Measurements from ENCODE around the gene NFYA.

NFYA gene

DNA sequence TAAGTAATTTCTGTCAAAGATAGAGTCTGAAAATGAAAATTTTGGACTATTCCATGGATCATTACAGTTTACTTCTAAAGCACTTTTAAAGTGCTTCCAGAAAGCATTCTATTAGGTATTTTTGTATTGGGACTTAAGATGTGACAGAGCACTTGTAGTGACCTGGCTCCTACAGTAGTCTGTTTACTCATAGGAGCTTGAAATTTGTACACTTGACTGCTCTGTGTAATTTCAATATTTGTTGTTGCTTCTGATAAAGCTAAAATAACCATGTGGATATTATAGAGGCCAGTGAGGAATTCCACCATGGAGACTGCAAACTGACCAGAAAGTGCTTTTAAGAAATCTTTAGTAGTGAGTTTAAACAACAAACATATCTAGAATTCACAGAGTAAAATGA lies 10.3 kb downstream of the NFYA start:
- H3K4me3 ChIP-seq (ENCODE audit: low read depth, low read length) = no peak overlapping the region
- TF ChIP-seq CTCF (IDR thresholded peaks at IDR 0.05; ENCODE audit: low read depth, low read length) = no peak
- in situ Hi-C loops (cut with HindIII; ENCODE audit: low sequenced_read_pairs) = no loop called here
- DNase-seq (ENCODE audit: low read depth, low spot score) = no peak

DNA sequence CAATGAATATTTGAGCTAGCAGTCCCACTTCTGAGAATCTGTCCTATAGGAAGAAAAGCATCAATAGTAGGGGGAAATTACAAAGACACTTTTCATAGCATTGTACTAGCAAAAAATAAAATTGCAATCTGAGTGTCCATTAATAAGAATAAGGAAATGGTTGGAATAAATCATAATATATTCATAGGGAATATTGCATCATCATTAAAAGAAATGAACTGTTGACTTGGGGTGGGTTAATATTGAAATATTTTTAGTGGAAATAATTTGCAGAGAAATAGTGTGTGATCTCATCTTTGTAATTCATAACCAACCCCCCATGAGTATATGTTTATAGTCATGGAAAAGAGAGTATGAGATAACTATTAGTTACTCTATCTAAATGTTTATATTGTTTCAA lies 12.4 kb downstream of the NFYA start:
- H3K4me3 ChIP-seq (ENCODE audit: low read depth, low read length) = no peak overlapping the region
- DNase-seq (ENCODE audit: low read depth, low spot score) = no peak
- no peak for TF ChIP-seq CTCF (IDR thresholded peaks at IDR 0.05; ENCODE audit: low read depth, low read length)
- in situ Hi-C loops (cut with HindIII; ENCODE audit: low sequenced_read_pairs) = no loop called here

DNA sequence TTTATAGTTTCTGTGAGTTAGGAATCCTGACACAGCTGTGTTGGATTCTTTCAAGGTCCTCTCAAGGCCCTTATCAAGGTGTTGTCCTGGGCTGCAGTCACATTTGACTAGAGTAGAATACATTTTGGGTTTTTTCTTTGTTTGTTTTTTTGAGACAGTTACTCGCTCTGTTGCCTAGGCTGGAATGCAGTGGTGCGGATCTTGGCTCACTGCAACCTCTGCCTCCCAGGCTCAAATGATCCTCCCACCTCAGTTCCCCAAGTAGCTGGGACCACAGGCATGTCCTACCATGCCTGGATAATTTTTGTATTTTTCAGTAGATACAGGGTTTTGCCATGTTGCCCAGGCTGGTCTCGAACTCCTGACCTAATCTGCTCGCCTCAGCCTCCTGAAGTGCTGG lies 15.7 kb downstream of the NFYA start:
- in situ Hi-C loops (cut with HindIII; ENCODE audit: low sequenced_read_pairs) = no loop called here
- no peak for TF ChIP-seq CTCF (IDR thresholded peaks at IDR 0.05; ENCODE audit: low read depth, low read length)

DNA sequence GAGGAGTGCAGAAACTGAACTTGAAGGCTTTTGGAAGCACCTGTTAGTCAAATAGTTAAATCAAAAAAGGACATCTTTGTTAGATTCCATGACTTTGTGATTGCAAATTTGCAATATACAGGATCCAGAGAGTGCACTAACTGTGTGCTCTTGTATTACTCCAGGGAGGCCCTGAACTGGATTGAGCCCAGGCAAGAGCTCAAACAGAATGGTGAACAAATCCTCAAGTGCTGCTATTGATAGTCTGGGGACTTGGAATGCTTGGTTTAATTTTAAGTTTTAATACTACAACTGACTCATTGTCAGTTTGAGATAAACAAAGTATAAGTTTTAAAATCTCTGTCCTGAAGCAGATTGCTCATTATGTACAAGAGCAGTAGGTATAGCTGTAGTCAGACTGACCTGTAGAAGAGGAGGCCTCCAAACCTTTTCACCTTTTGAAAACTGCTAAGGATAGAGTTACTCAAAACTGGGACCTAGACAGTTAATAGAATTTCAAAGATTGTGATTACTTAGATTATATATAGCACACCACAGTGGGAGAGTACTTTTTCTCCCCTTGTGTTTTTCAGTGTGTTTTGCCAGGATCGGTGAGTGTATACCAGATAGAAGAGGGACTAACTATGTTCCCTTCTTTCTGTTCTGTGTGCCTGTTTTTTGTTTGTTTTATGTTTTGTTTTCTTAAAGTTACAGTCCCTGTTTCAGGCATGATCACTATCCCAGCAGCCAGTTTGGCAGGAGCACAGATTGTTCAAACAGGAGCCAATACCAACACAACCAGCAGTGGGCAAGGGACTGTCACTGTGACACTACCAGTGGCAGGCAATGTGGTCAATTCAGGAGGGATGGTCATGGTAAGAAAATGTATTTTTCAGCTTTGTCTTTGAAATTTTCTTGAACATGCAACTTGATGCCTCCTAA lies 18.3 kb downstream of the NFYA start:
- TF ChIP-seq CTCF (IDR thresholded peaks at IDR 0.05; ENCODE audit: low read depth, low read length) = no peak
- H3K4me3 ChIP-seq (ENCODE audit: low read depth, low read length) = no peak overlapping the region
- in situ Hi-C loops (cut with HindIII; ENCODE audit: low sequenced_read_pairs) = no loop called here
- DNase-seq (ENCODE audit: low read depth, low spot score) = no peak

More for the DNA sequence above, 15.7 kb downstream of the NFYA start:
- DNase-seq (ENCODE audit: low read depth, low spot score) = peak; percentile 4
- H3K4me3 ChIP-seq (ENCODE audit: low read depth, low read length) = no peak overlapping the region

GRCh38 chr6:41092421-41093140 lies 19.8 kb downstream of the NFYA start:
- H3K4me3 ChIP-seq (ENCODE audit: low read depth, low read length) = no peak overlapping the region
- in situ Hi-C loops (cut with HindIII; ENCODE audit: low sequenced_read_pairs) = no loop called here
- peak; percentile 20 for DNase-seq (ENCODE audit: low read depth, low spot score)
- TF ChIP-seq CTCF (IDR thresholded peaks at IDR 0.05; ENCODE audit: low read depth, low read length) = peak; percentile 50

- H3K4me3 ChIP-seq (ENCODE audit: low read depth, low read length) = no peak overlapping the region
- DNase-seq (ENCODE audit: low read depth, low spot score) = no peak
- TF ChIP-seq CTCF (IDR thresholded peaks at IDR 0.05; ENCODE audit: low read depth, low read length) = no peak
- in situ Hi-C loops (cut with HindIII; ENCODE audit: low sequenced_read_pairs) = no loop called here
Observed at GRCh38 chr6:41093729-41094128, 21.0 kb downstream of the NFYA start.

Measured in astrocyte of the spinal cord (primary cell).